Measurements from ENCODE around the gene FADD. TPM values are rescaled to one million over a fixed set of nuclear protein-coding genes. Genes with fewer than 3 reads are reported as not detected.

Gene FADD
- polyA plus RNA-seq, 3 donors: 5.4 to 9.5 (median 7.7) TPM

DNA sequence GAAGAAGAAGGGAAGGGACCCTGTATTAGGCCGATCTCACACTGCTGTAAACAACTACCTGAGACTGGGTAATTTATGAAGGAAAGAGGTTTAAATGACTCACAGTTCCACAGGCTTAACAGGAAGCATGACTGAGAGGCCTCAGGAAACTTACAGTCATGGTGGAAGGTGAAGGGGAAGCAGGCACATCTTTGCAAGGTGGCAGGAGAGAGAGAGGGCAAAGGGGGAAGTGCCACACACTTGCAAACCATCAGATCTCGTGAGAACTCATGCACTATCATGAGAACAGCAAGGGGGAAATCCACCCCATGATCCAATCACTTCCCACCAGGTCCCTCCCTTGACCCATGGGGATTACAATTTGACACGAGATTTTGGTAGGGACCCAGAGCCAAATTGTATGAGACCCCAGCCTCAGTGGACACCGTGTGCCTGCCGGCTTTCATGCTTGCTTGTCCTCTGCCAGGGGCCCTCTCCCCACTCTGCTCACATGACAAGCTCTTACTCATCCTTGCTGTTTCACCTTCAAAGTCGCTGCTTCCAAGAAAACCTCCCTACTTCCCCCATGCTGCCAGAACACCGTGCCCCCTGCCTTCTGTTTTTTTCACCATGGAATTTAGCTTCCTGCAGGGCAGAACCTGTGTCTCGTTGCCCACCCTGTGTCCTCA is 44.1 kb downstream of the FADD start:
- H4K20me1 ChIP-seq (ENCODE audit: insufficient read depth, low read length): no peaks in the 10 kb centered on the region
- intact Hi-C loops (cut with micrococcal nuclease): no loop called here
- H3K27ac Mint-ChIP-seq: no peak overlapping the region
- no peaks in the 10 kb centered on the region for H3K9me3 ChIP-seq (replicated peaks in 1 of 2; ENCODE audit: control insufficient read depth in 1 of 2, insufficient read depth in 1 of 2, low read length in 2 of 2)
- no peaks in the 10 kb centered on the region for H3K79me2 ChIP-seq (ENCODE audit: insufficient read depth, low read length)
- no peaks in the 10 kb centered on the region for H3K4me1 Mint-ChIP-seq
- no peak overlapping the region for H2AFZ ChIP-seq (ENCODE audit: insufficient read depth, low read depth, low read length, poor library complexity, severe bottlenecking)
- no peak overlapping the region for H3K9ac ChIP-seq (ENCODE audit: insufficient read depth, low read length, poor library complexity, severe bottlenecking)
- H3K36me3 Mint-ChIP-seq: no peaks in the 10 kb centered on the region
- TF ChIP-seq, protein P1, sequence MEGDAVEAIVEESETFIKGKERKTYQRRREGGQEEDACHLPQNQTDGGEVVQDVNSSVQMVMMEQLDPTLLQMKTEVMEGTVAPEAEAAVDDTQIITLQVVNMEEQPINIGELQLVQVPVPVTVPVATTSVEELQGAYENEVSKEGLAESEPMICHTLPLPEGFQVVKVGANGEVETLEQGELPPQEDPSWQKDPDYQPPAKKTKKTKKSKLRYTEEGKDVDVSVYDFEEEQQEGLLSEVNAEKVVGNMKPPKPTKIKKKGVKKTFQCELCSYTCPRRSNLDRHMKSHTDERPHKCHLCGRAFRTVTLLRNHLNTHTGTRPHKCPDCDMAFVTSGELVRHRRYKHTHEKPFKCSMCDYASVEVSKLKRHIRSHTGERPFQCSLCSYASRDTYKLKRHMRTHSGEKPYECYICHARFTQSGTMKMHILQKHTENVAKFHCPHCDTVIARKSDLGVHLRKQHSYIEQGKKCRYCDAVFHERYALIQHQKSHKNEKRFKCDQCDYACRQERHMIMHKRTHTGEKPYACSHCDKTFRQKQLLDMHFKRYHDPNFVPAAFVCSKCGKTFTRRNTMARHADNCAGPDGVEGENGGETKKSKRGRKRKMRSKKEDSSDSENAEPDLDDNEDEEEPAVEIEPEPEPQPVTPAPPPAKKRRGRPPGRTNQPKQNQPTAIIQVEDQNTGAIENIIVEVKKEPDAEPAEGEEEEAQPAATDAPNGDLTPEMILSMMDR (IDR thresholded peaks at IDR 0.05): no peak
- H3K27me3 ChIP-seq (ENCODE audit: control insufficient read depth in 2 of 2, insufficient read depth in 2 of 2, low read length in 2 of 2): no peaks in the 10 kb centered on the region
- no peaks in the 10 kb centered on the region for H3K36me3 ChIP-seq (replicated peaks in 1 of 2; ENCODE audit: control insufficient read depth in 1 of 2, insufficient read depth in 2 of 2, low read length in 2 of 2)
- H3K27ac ChIP-seq (ENCODE audit: low read depth in 1 of 2, low read length in 2 of 2): no peak overlapping the region
- no peak overlapping the region for H3K4me3 ChIP-seq (replicated peaks in 1 of 3; ENCODE audit: low read depth in 2 of 3, low read length in 3 of 3)
- H3K4me2 ChIP-seq (replicated peaks; ENCODE audit: extremely low read depth, low read length, poor library complexity, severe bottlenecking): no peak overlapping the region
- H3K4me1 ChIP-seq (ENCODE audit: control insufficient read depth in 1 of 2, insufficient read depth in 2 of 2, low read length in 2 of 2): no peaks in the 10 kb centered on the region
- peak in 2 of 3 donors; percentile 20 to 70 for DNase-seq
- peaks cover 9 to 16% (median 13%) of the 10 kb centered on the region in 3 donors for H3K27me3 Mint-ChIP-seq (ENCODE audit: low read depth in 3 of 3)
- H3K4me3 Mint-ChIP-seq: no peak overlapping the region
- peaks cover 2 to 13% (median 7%) of the 10 kb centered on the region in 7 donors for H3K9me3 Mint-ChIP-seq
- WGBS (ENCODE audit: insufficient coverage): 81% methylated on average over 7 of the region's 8 CpGs

DNA sequence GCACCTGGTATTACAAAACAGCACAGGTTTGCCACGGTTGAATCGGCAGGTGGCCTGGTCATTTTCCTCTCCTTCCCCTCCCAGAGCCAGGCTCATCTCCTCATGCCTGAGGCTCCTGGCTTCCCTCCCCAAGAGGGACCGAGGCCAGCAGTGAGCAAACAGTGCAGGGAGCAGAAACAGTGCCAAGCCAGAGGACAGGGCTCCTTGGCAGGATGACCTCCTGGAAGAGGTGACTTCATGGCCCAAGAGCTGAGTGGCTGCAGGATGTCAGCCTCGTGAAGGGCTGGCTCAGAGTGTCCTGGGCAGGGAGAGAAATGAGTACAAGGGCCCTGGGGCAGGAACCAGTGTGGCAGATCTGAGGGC is 44.6 kb downstream of the FADD start:
- H3K9me3 Mint-ChIP-seq: peaks cover 2 to 13% (median 7%) of the 10 kb centered on the region in 7 donors
- Histone ChIP-seq H3K4me3 (replicated peaks in 1 of 3; ENCODE audit: low read depth in 2 of 3, low read length in 3 of 3) (no peak overlapping the region), H3K4me1 (ENCODE audit: control insufficient read depth in 1 of 2, insufficient read depth in 2 of 2, low read length in 2 of 2) (no peaks in the 10 kb centered on the region), H3K36me3 (replicated peaks in 1 of 2; ENCODE audit: control insufficient read depth in 1 of 2, insufficient read depth in 2 of 2, low read length in 2 of 2) (no peaks in the 10 kb centered on the region), H3K27me3 (ENCODE audit: control insufficient read depth in 2 of 2, insufficient read depth in 2 of 2, low read length in 2 of 2) (no peaks in the 10 kb centered on the region), H3K27ac (ENCODE audit: low read depth in 1 of 2, low read length in 2 of 2) (no peak overlapping the region), H2AFZ (ENCODE audit: insufficient read depth, low read depth, low read length, poor library complexity, severe bottlenecking) (no peak overlapping the region), H4K20me1 (ENCODE audit: insufficient read depth, low read length) (no peaks in the 10 kb centered on the region), H3K9me3 (replicated peaks in 1 of 2; ENCODE audit: control insufficient read depth in 1 of 2, insufficient read depth in 1 of 2, low read length in 2 of 2) (no peaks in the 10 kb centered on the region), H3K4me2 (replicated peaks; ENCODE audit: extremely low read depth, low read length, poor library complexity, severe bottlenecking) (no peak overlapping the region), H3K79me2 (ENCODE audit: insufficient read depth, low read length) (no peaks in the 10 kb centered on the region), H3K9ac (ENCODE audit: insufficient read depth, low read length, poor library complexity, severe bottlenecking) (no peak overlapping the region)
- H3K4me1 Mint-ChIP-seq: no peaks in the 10 kb centered on the region
- H3K27ac Mint-ChIP-seq: peak overlapping the region in 2 of 7 donors; percentile 18 to 63
- WGBS (ENCODE audit: insufficient coverage): 92% methylated on average over 4 of the region's 4 CpGs
- H3K27me3 Mint-ChIP-seq (ENCODE audit: low read depth in 3 of 3): peaks cover 9 to 15% (median 13%) of the 10 kb centered on the region in 3 donors
- H3K36me3 Mint-ChIP-seq: no peaks in the 10 kb centered on the region
- TF ChIP-seq, protein P1 (IDR thresholded peaks at IDR 0.05): no peak
- no peak for DNase-seq
- no peak overlapping the region for H3K4me3 Mint-ChIP-seq
- intact Hi-C loops (cut with micrococcal nuclease): no loop called here
